ENCODE results near the gene ASTN2. TPM values are rescaled to one million over a fixed set of nuclear protein-coding genes. Genes with fewer than 3 reads are reported as not detected.

The ASTN2 gene
- total and polyA plus RNA-seq, 9 of the 15 experiments (the other 6 are each of a cell fraction or from before 2014, with no cell fraction given): 0.56 to 3.5 (median 1.9) TPM

DNA sequence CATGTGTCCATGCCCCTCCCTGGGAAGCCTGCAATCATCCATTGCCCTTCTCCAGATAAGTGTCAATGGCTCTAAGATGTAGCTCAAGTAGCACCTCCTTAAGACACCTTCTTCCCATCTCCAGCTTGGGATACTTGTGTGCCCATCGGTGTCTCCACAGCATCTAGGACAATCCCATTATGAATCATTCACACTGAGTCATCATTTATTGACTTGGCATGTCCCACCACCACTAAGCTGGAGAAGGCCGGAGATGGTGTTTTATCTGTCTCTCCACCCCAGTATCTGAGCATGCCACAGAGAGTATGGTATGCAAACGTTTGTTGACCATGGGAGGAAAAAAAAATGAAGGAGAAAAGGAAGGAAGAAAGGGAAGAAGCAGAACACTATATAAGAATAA lies 385.5 kb downstream of the ASTN2 start (continued):
- TF ChIP-seq ZBTB8A (IDR thresholded peaks at IDR 0.05; ENCODE audit: partially characterized antibody) (no peak), NCOA2 (IDR thresholded peaks at IDR 0.05; ENCODE audit: partially characterized antibody in 2 of 2) (no peak)
- TF ChIP-seq, protein P1, sequence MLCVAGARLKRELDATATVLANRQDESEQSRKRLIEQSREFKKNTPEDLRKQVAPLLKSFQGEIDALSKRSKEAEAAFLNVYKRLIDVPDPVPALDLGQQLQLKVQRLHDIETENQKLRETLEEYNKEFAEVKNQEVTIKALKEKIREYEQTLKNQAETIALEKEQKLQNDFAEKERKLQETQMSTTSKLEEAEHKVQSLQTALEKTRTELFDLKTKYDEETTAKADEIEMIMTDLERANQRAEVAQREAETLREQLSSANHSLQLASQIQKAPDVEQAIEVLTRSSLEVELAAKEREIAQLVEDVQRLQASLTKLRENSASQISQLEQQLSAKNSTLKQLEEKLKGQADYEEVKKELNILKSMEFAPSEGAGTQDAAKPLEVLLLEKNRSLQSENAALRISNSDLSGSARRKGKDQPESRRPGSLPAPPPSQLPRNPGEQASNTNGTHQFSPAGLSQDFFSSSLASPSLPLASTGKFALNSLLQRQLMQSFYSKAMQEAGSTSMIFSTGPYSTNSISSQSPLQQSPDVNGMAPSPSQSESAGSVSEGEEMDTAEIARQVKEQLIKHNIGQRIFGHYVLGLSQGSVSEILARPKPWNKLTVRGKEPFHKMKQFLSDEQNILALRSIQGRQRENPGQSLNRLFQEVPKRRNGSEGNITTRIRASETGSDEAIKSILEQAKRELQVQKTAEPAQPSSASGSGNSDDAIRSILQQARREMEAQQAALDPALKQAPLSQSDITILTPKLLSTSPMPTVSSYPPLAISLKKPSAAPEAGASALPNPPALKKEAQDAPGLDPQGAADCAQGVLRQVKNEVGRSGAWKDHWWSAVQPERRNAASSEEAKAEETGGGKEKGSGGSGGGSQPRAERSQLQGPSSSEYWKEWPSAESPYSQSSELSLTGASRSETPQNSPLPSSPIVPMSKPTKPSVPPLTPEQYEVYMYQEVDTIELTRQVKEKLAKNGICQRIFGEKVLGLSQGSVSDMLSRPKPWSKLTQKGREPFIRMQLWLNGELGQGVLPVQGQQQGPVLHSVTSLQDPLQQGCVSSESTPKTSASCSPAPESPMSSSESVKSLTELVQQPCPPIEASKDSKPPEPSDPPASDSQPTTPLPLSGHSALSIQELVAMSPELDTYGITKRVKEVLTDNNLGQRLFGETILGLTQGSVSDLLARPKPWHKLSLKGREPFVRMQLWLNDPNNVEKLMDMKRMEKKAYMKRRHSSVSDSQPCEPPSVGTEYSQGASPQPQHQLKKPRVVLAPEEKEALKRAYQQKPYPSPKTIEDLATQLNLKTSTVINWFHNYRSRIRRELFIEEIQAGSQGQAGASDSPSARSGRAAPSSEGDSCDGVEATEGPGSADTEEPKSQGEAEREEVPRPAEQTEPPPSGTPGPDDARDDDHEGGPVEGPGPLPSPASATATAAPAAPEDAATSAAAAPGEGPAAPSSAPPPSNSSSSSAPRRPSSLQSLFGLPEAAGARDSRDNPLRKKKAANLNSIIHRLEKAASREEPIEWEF (CRISPR knock-in tag; IDR thresholded peaks at IDR 0.05): no peak

DNA sequence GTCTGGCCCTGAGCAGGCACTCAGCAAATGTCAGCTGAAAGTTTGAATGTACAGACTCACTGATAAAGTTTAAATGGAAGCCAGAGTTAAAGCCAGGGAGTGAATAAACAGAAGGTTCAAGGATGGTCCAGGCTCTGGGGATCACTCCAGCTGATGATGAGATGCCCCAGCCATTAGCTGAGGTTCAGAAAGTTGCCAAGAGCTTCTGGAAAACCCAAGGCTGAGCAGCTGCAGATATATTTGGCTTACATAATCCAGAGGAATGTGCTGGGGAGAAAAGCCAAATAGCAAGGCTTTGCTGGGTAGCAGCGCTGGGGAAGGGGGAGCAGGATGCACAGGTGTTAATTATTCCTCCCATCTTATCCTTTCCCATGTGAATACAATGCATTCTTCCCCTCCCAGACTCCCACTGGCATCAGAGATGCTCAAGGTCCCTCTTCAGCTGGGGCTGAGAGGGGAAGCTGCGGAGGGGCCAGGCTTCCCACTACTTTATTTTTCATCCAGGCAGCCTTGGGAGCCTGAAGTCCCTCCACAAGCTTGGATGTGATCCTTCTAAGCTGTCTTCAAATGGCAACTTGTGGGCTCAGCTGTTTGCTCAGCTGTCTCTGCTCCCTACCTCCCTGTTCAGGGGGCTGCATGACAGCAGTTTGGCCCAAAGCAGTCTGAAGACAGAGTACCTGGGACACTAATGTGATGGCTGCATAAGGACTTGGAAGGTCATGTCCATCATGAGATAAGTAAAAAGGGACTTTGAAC lies 386.6 kb downstream of the ASTN2 start:
- POLR2A ChIA-PET: no interaction called here
- Histone ChIP-seq H3K4me2 (ENCODE audit: insufficient read depth, low read length) (no peak overlapping the region), H3K27me3 (ENCODE audit: control insufficient read depth in 2 of 2, insufficient read depth in 2 of 2, low read length in 2 of 2) (no peaks in the 10 kb centered on the region), H3K9me1 (ENCODE audit: control insufficient read depth, insufficient read depth, low read length) (no peaks in the 10 kb centered on the region), H3K9ac (ENCODE audit: insufficient read depth in 1 of 2, low read depth in 2 of 2, low read length in 2 of 2) (no peak overlapping the region), H2AFZ (ENCODE audit: low read depth, low read length) (no peak overlapping the region), H3K4me3 (no peak overlapping the region), H3K79me2 (ENCODE audit: control insufficient read depth, insufficient read depth, low read length) (no peaks in the 10 kb centered on the region), H3K9me3 (replicated peaks; ENCODE audit: control insufficient read depth, insufficient read depth, low read depth, low read length) (no peaks in the 10 kb centered on the region), H4K20me1 (replicated peaks; ENCODE audit: control insufficient read depth, insufficient read depth, low read length) (no peaks in the 10 kb centered on the region), H3K27ac (ENCODE audit: extremely low read depth, low read depth, low read length) (no peak overlapping the region), H3K36me3 (ENCODE audit: control insufficient read depth, insufficient read depth, low read length) (no peaks in the 10 kb centered on the region), H3K4me1 (replicated peaks in 1 of 2; ENCODE audit: control insufficient read depth in 2 of 2, insufficient read depth in 2 of 2, low read length in 2 of 2) (no peaks in the 10 kb centered on the region)
- CTCF ChIA-PET (ENCODE audit: low intra/inter-chr PET ratio): no interaction called here
- no peak for FAIRE-seq
- no peak for DNase-seq (ENCODE audit: extremely low read depth in 1 of 4, low spot score in 3 of 4)
- BruUV-seq (replicated peaks): no TSS peak
- ATAC-seq: no peak
- WGBS (ENCODE audit: insufficient coverage, low coverage, missing lambda C conversion rate): 0% methylated on average over 2 of the region's 2 CpGs
- in situ Hi-C loops (cut with MboI): no loop called here
- intact Hi-C loops (cut with micrococcal nuclease): no loop called here
- TF ChIP-seq, protein P2, sequence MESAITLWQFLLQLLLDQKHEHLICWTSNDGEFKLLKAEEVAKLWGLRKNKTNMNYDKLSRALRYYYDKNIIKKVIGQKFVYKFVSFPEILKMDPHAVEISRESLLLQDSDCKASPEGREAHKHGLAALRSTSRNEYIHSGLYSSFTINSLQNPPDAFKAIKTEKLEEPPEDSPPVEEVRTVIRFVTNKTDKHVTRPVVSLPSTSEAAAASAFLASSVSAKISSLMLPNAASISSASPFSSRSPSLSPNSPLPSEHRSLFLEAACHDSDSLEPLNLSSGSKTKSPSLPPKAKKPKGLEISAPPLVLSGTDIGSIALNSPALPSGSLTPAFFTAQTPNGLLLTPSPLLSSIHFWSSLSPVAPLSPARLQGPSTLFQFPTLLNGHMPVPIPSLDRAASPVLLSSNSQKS (CRISPR knock-in tag; IDR thresholded peaks at IDR 0.05): no peak
- TF ChIP-seq TRIM24 (IDR thresholded peaks at IDR 0.05): no peak
- no peak for TF ChIP-seq ZNF764 (CRISPR knock-in tag; IDR thresholded peaks at IDR 0.05; ENCODE audit: low read depth)
- no peak for TF ChIP-seq NFATC3 (IDR thresholded peaks at IDR 0.05)
- TF ChIP-seq, protein P3, sequence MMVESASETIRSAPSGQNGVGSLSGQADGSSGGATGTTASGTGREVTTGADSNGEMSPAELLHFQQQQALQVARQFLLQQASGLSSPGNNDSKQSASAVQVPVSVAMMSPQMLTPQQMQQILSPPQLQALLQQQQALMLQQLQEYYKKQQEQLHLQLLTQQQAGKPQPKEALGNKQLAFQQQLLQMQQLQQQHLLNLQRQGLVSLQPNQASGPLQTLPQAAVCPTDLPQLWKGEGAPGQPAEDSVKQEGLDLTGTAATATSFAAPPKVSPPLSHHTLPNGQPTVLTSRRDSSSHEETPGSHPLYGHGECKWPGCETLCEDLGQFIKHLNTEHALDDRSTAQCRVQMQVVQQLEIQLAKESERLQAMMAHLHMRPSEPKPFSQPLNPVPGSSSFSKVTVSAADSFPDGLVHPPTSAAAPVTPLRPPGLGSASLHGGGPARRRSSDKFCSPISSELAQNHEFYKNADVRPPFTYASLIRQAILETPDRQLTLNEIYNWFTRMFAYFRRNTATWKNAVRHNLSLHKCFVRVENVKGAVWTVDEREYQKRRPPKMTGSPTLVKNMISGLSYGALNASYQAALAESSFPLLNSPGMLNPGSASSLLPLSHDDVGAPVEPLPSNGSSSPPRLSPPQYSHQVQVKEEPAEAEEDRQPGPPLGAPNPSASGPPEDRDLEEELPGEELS (CRISPR knock-in tag; IDR thresholded peaks at IDR 0.05; ENCODE audit: borderline replicate concordance): no peak
- no peak for TF ChIP-seq KLF13 (tag; IDR thresholded peaks at IDR 0.05; ENCODE audit: borderline replicate concordance, low read depth)

Data from K562 (cell line).